Measurements from ENCODE around the gene ZFHX3. TPM values are rescaled to one million over a fixed set of nuclear protein-coding genes. Genes with fewer than 3 reads are reported as not detected.

Gene ZFHX3
- total RNA-seq, 1 donor from 2014 or later: 40.1 TPM

GRCh38 chr16:72995151-72995881 is 52.6 kb downstream of the ZFHX3 start:
- DNase-seq (ENCODE audit: low read depth, low spot score): peak; percentile 62
- peak overlapping the region; percentile 17 for H3K4me3 Mint-ChIP-seq
- H3K27ac Mint-ChIP-seq (ENCODE audit: unreplicated experiment): peak overlapping the region; percentile 80
- no peaks in the 10 kb centered on the region for H3K9me3 Mint-ChIP-seq
- H3K36me3 Mint-ChIP-seq (ENCODE audit: low read depth): no peaks in the 10 kb centered on the region
- H3K4me1 Mint-ChIP-seq: peaks cover 78% of the 10 kb centered on the region
- TF ChIP-seq CTCF (conservative IDR thresholded peaks at IDR 0.05): peak; percentile 66
- H3K27me3 Mint-ChIP-seq (ENCODE audit: low read depth): no peaks in the 10 kb centered on the region

- no peaks in the 10 kb centered on the region for H3K9me3 Mint-ChIP-seq
- H3K4me3 Mint-ChIP-seq: peak overlapping the region; percentile 47
- H3K4me1 Mint-ChIP-seq: peaks cover 74% of the 10 kb centered on the region
- H3K27ac Mint-ChIP-seq (ENCODE audit: unreplicated experiment): peak overlapping the region; percentile 65
- TF ChIP-seq CTCF (conservative IDR thresholded peaks at IDR 0.05): no peak
- peak; percentile 37 for DNase-seq (ENCODE audit: low read depth, low spot score)
- no peaks in the 10 kb centered on the region for H3K27me3 Mint-ChIP-seq (ENCODE audit: low read depth)
- no peaks in the 10 kb centered on the region for H3K36me3 Mint-ChIP-seq (ENCODE audit: low read depth)
Measured at GRCh38 chr16:72992142-72992601, 55.8 kb downstream of the ZFHX3 start.

- Mint-ChIP-seq H3K4me1 (peaks cover 69% of the 10 kb centered on the region), H3K9me3 (no peaks in the 10 kb centered on the region), H3K27ac (ENCODE audit: unreplicated experiment) (peak overlapping the region; percentile 7), H3K36me3 (ENCODE audit: low read depth) (no peaks in the 10 kb centered on the region), H3K4me3 (peak overlapping the region; percentile 47), H3K27me3 (ENCODE audit: low read depth) (no peaks in the 10 kb centered on the region)
- no peak for TF ChIP-seq CTCF (conservative IDR thresholded peaks at IDR 0.05)
- DNase-seq (ENCODE audit: low read depth, low spot score): no peak
Measured at GRCh38 chr16:72991644-72992043, 56.3 kb downstream of the ZFHX3 start.

GRCh38 chr16:72991211-72991610 is 56.7 kb downstream of the ZFHX3 start:
- Mint-ChIP-seq H3K27me3 (ENCODE audit: low read depth) (no peaks in the 10 kb centered on the region), H3K4me3 (no peak overlapping the region), H3K27ac (ENCODE audit: unreplicated experiment) (peak overlapping the region; percentile 7), H3K9me3 (no peaks in the 10 kb centered on the region), H3K4me1 (peaks cover 70% of the 10 kb centered on the region), H3K36me3 (ENCODE audit: low read depth) (no peaks in the 10 kb centered on the region)
- TF ChIP-seq CTCF (conservative IDR thresholded peaks at IDR 0.05): no peak
- DNase-seq (ENCODE audit: low read depth, low spot score): no peak

- no peak for TF ChIP-seq CTCF (conservative IDR thresholded peaks at IDR 0.05)
- H3K36me3 Mint-ChIP-seq (ENCODE audit: low read depth): no peaks in the 10 kb centered on the region
- no peaks in the 10 kb centered on the region for H3K9me3 Mint-ChIP-seq
- DNase-seq (ENCODE audit: low read depth, low spot score): no peak
- H3K4me3 Mint-ChIP-seq: no peak overlapping the region
- H3K27me3 Mint-ChIP-seq (ENCODE audit: low read depth): no peaks in the 10 kb centered on the region
- H3K4me1 Mint-ChIP-seq: peaks cover 73% of the 10 kb centered on the region
- H3K27ac Mint-ChIP-seq (ENCODE audit: unreplicated experiment): no peak overlapping the region
Measured at GRCh38 chr16:72990571-72990970, 57.4 kb downstream of the ZFHX3 start.
